ENCODE results near the gene KRTAP12-3. TPM values are rescaled to one million over a fixed set of nuclear protein-coding genes. Genes with fewer than 3 reads are reported as not detected.

The KRTAP12-3 gene
- polyA plus RNA-seq, 1 donor from 2014 or later, result not detected

GRCh38 chr21:44677881-44678280 lies 20.1 kb downstream of the KRTAP12-3 start:
- TF ChIP-seq CTCF (IDR thresholded peaks at IDR 0.05; ENCODE audit: poor library complexity, severe bottlenecking) (no peak), POLR2AphosphoS5 (IDR thresholded peaks at IDR 0.05) (no peak), TAF1 (IDR thresholded peaks at IDR 0.05; ENCODE audit: low read depth) (no peak), EP300 (conservative IDR thresholded peaks at IDR 0.05; ENCODE audit: poor library complexity, severe bottlenecking) (no peak), RAD21 (conservative IDR thresholded peaks at IDR 0.05) (no peak), EZH2 (IDR thresholded peaks at IDR 0.05; ENCODE audit: borderline replicate concordance, insufficient read depth, low read length, poor library complexity, severe bottlenecking) (no peak), MXI1 (conservative IDR thresholded peaks at IDR 0.05; ENCODE audit: poor library complexity, severe bottlenecking) (no peak), SMC3 (conservative IDR thresholded peaks at IDR 0.05; ENCODE audit: poor library complexity) (no peak)
- TF ChIP-seq, protein P1, sequence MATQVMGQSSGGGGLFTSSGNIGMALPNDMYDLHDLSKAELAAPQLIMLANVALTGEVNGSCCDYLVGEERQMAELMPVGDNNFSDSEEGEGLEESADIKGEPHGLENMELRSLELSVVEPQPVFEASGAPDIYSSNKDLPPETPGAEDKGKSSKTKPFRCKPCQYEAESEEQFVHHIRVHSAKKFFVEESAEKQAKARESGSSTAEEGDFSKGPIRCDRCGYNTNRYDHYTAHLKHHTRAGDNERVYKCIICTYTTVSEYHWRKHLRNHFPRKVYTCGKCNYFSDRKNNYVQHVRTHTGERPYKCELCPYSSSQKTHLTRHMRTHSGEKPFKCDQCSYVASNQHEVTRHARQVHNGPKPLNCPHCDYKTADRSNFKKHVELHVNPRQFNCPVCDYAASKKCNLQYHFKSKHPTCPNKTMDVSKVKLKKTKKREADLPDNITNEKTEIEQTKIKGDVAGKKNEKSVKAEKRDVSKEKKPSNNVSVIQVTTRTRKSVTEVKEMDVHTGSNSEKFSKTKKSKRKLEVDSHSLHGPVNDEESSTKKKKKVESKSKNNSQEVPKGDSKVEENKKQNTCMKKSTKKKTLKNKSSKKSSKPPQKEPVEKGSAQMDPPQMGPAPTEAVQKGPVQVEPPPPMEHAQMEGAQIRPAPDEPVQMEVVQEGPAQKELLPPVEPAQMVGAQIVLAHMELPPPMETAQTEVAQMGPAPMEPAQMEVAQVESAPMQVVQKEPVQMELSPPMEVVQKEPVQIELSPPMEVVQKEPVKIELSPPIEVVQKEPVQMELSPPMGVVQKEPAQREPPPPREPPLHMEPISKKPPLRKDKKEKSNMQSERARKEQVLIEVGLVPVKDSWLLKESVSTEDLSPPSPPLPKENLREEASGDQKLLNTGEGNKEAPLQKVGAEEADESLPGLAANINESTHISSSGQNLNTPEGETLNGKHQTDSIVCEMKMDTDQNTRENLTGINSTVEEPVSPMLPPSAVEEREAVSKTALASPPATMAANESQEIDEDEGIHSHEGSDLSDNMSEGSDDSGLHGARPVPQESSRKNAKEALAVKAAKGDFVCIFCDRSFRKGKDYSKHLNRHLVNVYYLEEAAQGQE (IDR thresholded peaks at IDR 0.05; ENCODE audit: borderline replicate concordance), result no peak
- Histone ChIP-seq H3K27ac (ENCODE audit: low read length) (no peak overlapping the region), H3F3A (ENCODE audit: insufficient read depth, low read length, poor library complexity, severe bottlenecking) (no peaks in the 10 kb centered on the region), H3K4me3 (ENCODE audit: low read length) (no peak overlapping the region), H2AFZ (ENCODE audit: low read depth, low read length) (no peak overlapping the region), H3K27me3 (ENCODE audit: insufficient read depth, low read depth, low read length) (no peaks in the 10 kb centered on the region), H3K4me2 (ENCODE audit: low read length) (no peak overlapping the region), H3K9me3 (ENCODE audit: low read length) (no peaks in the 10 kb centered on the region), H4K20me1 (ENCODE audit: insufficient read depth) (no peaks in the 10 kb centered on the region), H3K9me2 (ENCODE audit: insufficient read depth, low read length) (no peaks in the 10 kb centered on the region), H3K36me3 (ENCODE audit: insufficient read depth, low read length) (no peaks in the 10 kb centered on the region), H3K9ac (ENCODE audit: low read length) (no peak overlapping the region), H3K79me2 (replicated peaks; ENCODE audit: insufficient read depth, low read length) (no peaks in the 10 kb centered on the region)

DNA sequence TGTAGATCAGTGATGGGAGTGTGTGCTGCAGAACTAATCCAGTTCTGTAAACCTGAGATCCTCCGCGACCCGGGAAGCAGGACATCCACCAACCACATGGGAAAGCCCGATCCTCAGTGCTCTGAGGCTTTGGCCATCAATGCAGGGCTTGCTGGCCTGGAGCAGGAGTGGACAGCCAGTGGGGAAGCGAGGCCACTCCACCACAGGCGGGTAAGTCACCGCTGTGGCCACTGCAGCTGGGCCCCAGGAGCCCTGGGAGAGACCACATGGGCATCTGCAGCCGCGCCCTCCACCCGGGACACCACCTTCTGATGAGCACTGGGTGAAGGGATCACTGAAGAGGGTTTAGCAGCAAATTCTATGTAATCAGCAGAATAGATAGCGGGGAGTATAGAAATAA lies 23.4 kb downstream of the KRTAP12-3 start:
- Histone ChIP-seq H3K27ac (ENCODE audit: low read length) (no peak overlapping the region), H3K79me2 (replicated peaks; ENCODE audit: insufficient read depth, low read length) (no peaks in the 10 kb centered on the region), H3F3A (ENCODE audit: insufficient read depth, low read length, poor library complexity, severe bottlenecking) (no peaks in the 10 kb centered on the region), H3K9me2 (ENCODE audit: insufficient read depth, low read length) (no peaks in the 10 kb centered on the region), H3K36me3 (ENCODE audit: insufficient read depth, low read length) (no peaks in the 10 kb centered on the region), H3K9ac (ENCODE audit: low read length) (no peak overlapping the region), H4K20me1 (ENCODE audit: insufficient read depth) (no peaks in the 10 kb centered on the region), H3K4me2 (ENCODE audit: low read length) (no peak overlapping the region), H2AFZ (ENCODE audit: low read depth, low read length) (no peak overlapping the region), H3K4me3 (ENCODE audit: low read length) (no peak overlapping the region), H3K9me3 (ENCODE audit: low read length) (no peaks in the 10 kb centered on the region), H3K27me3 (ENCODE audit: insufficient read depth, low read depth, low read length) (no peaks in the 10 kb centered on the region)
- TF ChIP-seq CTCF (IDR thresholded peaks at IDR 0.05; ENCODE audit: poor library complexity, severe bottlenecking) (no peak), TAF1 (IDR thresholded peaks at IDR 0.05; ENCODE audit: low read depth) (no peak), EZH2 (IDR thresholded peaks at IDR 0.05; ENCODE audit: borderline replicate concordance, insufficient read depth, low read length, poor library complexity, severe bottlenecking) (no peak), EP300 (conservative IDR thresholded peaks at IDR 0.05; ENCODE audit: poor library complexity, severe bottlenecking) (no peak)
- TF ChIP-seq, protein P1 (IDR thresholded peaks at IDR 0.05; ENCODE audit: borderline replicate concordance), result no peak

All from neural cell (in vitro differentiated cells).